T-cell (primary cell): ENCODE results near the gene LAIR2. TPM values are rescaled to one million over a fixed set of nuclear protein-coding genes. Genes with fewer than 3 reads are reported as not detected.
"Not testable (repeated sequence)": the region's sequence is repeated elsewhere in the genome, so short reads cannot be mapped to it uniquely, and the experiment has no call there.

Experiments
- ATAC-seq, 4 experiments: fragments of 200-7000 bp in 3 of 4; fragments of 150-1000 bp in 1 of 4; cut with Tn5 transposase; replicated peaks in 1 of 4; 1 replicate in 3 of 4; 2 replicates in 1 of 4; pipeline ENCODE4 v1.10.0; 2021; ENCODE audit warnings: moderate library complexity in 3 of 4, mild to moderate bottlenecking in 2 of 4, moderate number of reproducible peaks in 1 of 4
- CTCF ChIA-PET, 2 donors: fragments of 300-600 bp; sonication (Branson Sonifier 250); formaldehyde crosslinking; loops; one replicate each; lab custom pipeline; 2022; ENCODE audit warnings: antibody characterized with exemption in 2 of 2; lab: Charles Lee
- POLR2A ChIA-PET, 2 donors: fragments of 300-600 bp; sonication (Branson Sonifier 250); formaldehyde crosslinking; loops; one replicate each; lab custom pipeline; 2022; ENCODE audit warnings: antibody characterized with exemption in 2 of 2; lab: Charles Lee
- DNase-seq, 35 experiments: peaks; one replicate each; pipeline versions ENCODE4 v3.0.0 to v3.0.0-alpha.2; 2013 to 2023
- H3K27ac ChIP-seq: one replicate; pipeline ENCODE4 v1.5.1; 2013; ENCODE audit warnings: low read length
- H3K27me3 ChIP-seq, 2 experiments: replicated peaks in 1 of 2; 1 replicate in 1 of 2; 2 replicates in 1 of 2; pipeline versions ENCODE4 v1.6.1 to v1.7.0; 2013; ENCODE audit warnings: low read length in 1 of 2, mixed read lengths in 1 of 2; ENCODE audit not compliant: control insufficient read depth in 2 of 2, insufficient read depth in 2 of 2; ENCODE audit errors: extremely low read depth in 1 of 2
- H3K36me3 ChIP-seq, 2 donors: 1 replicate in 1 of 2; 2 replicates in 1 of 2; pipeline versions ENCODE4 v1.6.1 to v1.7.0; 2013; ENCODE audit warnings: low read length in 1 of 2; ENCODE audit not compliant: control insufficient read depth in 2 of 2, insufficient read depth in 1 of 2; ENCODE audit errors: extremely low read depth in 1 of 2
- H3K4me1 ChIP-seq, 2 experiments: 1 replicate in 1 of 2; 2 replicates in 1 of 2; pipeline versions ENCODE4 v1.6.1 to v1.7.0; 2013; ENCODE audit warnings: low read length in 2 of 2, mixed read lengths in 1 of 2; ENCODE audit not compliant: insufficient read depth in 2 of 2, control insufficient read depth in 1 of 2; ENCODE audit errors: extremely low read depth in 1 of 2
- H3K4me3 ChIP-seq, 2 donors: 1 replicate in 1 of 2; 2 replicates in 1 of 2; pipeline versions ENCODE4 v1.5.1 to v1.7.0; 2013; ENCODE audit warnings: mild to moderate bottlenecking in 2 of 2, low read length in 1 of 2, moderate library complexity in 1 of 2; ENCODE audit not compliant: control insufficient read depth in 1 of 2; ENCODE audit errors: extremely low read depth in 1 of 2
- H3K9me3 ChIP-seq: 2 replicates; pipeline ENCODE4 v1.7.0; 2013
- H3K27ac Mint-ChIP-seq, 2 donors: one replicate each; pipeline ENCODE4 v1.8.0; 2020 to 2021; ENCODE audit warnings: mild to moderate bottlenecking in 2 of 2, mixed read lengths in 2 of 2
- H3K27me3 Mint-ChIP-seq, 2 donors: one replicate each; pipeline ENCODE4 v1.8.0; 2021 to 2022; ENCODE audit warnings: mixed read lengths in 2 of 2
- H3K36me3 Mint-ChIP-seq: one replicate; pipeline ENCODE4 v1.8.0; 2021; ENCODE audit warnings: mixed read lengths
- H3K4me1 Mint-ChIP-seq, 3 donors: one replicate each; pipeline ENCODE4 v1.8.0; 2020 to 2022; ENCODE audit warnings: mixed read lengths in 3 of 3, mild to moderate bottlenecking in 1 of 3
- H3K4me3 Mint-ChIP-seq, 3 donors: one replicate each; pipeline ENCODE4 v1.8.0; 2020 to 2022; ENCODE audit warnings: mild to moderate bottlenecking in 3 of 3, mixed read lengths in 3 of 3, moderate library complexity in 3 of 3
- H3K9me3 Mint-ChIP-seq, 3 donors: one replicate each; pipeline ENCODE4 v1.8.0; 2020 to 2022; ENCODE audit warnings: mixed read lengths in 3 of 3
- WGBS: methylation state at CpG from one replicate; pipeline ENCODE4 v1.1.5; 2013; ENCODE audit warnings: missing lambda C conversion rate; ENCODE audit not compliant: insufficient coverage; 5-methylcytosine and 5-hydroxymethylcytosine counted together
- total RNA-seq, 35 experiments: library from RNA in 6 of 35; stranded (reverse) in 6 of 35; fragments of 120-200 nt in 1 of 35; gene quantifications; one replicate each; pipeline versions ENCODE4 v1.2.1 to v1.2.4 and lab custom pipeline; 2013 to 2026

LAIR2 gene
- total RNA-seq, 5 donors from 2014 or later (not counting 1 experiment from before 2014, with no cell fraction given) = 0.49 to 16.7 (median 1.3) TPM

GRCh38 chr19:54508487-54508886 is 5.9 kb downstream of the LAIR2 start:
- H3K4me1 ChIP-seq = peaks cover 2 to 40% of the 10 kb centered on the region in 2 experiments
- Mint-ChIP-seq H3K27me3 (peaks cover 0 to 36% of the 10 kb centered on the region in 2 donors), H3K4me3 (peak overlapping the region in 1 of 3 donors; percentile 45), H3K4me1 (peaks cover 12 to 24% (median 24%) of the 10 kb centered on the region in 3 donors)
- CTCF ChIA-PET, DNase-seq, H3K27ac ChIP-seq, ATAC-seq, H3K36me3 ChIP-seq, H3K27ac Mint-ChIP-seq, H3K9me3 ChIP-seq, POLR2A ChIA-PET, H3K4me3 ChIP-seq, H3K36me3 Mint-ChIP-seq, H3K27me3 ChIP-seq, H3K9me3 Mint-ChIP-seq: not testable (repeated sequence)
- no CpG with 5 or more reads among the region's 3 CpGs for WGBS

DNA sequence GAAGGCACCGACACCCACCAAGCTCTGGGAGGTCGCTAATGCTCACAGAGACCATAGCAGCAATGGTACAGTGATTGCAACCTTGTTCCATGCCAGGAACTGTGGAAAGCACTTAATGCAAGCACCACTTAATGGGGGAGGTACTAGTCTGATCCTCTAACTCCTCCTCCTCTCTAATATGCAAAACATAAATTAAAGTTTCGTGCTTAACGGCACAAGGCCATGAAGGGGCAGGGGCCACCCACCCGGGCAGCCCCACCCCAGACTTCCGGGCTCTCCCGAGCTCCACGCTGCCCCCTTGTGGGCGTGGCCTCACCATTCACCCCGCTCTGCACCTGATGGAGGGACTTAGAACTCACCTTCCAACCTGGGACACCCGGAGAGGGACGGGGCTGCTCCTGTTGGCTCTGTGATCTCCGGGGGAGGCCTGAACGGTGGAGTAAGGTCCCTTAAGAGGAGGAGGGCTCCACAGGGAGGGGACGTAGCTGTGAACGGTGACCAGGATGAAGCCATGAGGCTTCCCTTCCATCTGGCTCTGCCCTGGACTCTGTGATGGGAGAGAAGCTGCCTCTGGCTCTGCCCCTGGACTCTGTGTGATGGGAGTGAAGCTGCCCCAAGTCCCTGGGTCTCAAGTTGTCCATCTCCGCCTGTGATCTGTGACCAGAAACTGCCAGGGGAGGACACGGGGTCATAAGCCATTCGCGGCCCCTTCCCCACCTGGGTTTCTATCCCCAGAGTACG is 6.7 kb downstream of the LAIR2 start:
- POLR2A ChIA-PET, H3K9me3 ChIP-seq, H3K36me3 ChIP-seq, H3K36me3 Mint-ChIP-seq, H3K9me3 Mint-ChIP-seq, CTCF ChIA-PET, H3K27ac Mint-ChIP-seq, H3K4me3 ChIP-seq, H3K4me3 Mint-ChIP-seq, H3K27ac ChIP-seq, H3K27me3 ChIP-seq: not testable (repeated sequence)
- peaks cover 0 to 34% of the 10 kb centered on the region in 2 donors for H3K27me3 Mint-ChIP-seq
- WGBS = no CpG with 5 or more reads among the region's 21 CpGs
- peak; percentile 66 to 80 (median 78) for ATAC-seq
- DNase-seq = peak in 1 of 35 experiments; percentile 9
- peaks cover 12 to 24% (median 24%) of the 10 kb centered on the region in 3 donors for H3K4me1 Mint-ChIP-seq
- H3K4me1 ChIP-seq = peaks cover 2 to 40% of the 10 kb centered on the region in 2 experiments

DNA sequence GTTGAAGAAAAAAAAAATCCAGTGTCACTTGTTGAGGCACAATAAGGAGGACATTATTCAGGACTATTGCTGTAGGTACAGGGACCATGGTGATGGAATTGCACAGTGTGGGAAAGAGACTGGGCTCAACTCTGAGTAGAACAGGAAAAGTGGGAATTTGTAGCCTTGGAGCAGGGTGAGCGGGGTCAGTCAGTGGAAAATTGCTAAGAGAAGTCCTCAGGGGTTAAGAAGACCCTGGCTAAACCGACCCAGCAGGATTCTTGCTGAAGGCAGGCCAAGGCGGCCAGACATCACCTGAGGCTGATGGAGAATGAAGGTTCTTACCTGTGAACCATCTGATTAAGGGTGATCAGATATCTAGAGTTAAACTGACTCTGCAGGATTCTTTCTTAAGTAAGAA is 12.5 kb downstream of the LAIR2 start:
- Mint-ChIP-seq H3K4me1 (peaks cover 6 to 9% (median 8%) of the 10 kb centered on the region in 3 donors), H3K4me3 (no peak overlapping the region), H3K9me3 (peaks cover 0 to 5% (median 4%) of the 10 kb centered on the region in 3 donors), H3K27ac (no peak overlapping the region), H3K36me3 (no peaks in the 10 kb centered on the region), H3K27me3 (peaks cover 12 to 33% of the 10 kb centered on the region in 2 donors)
- Histone ChIP-seq H3K36me3 (no peaks in the 10 kb centered on the region), H3K9me3 (no peaks in the 10 kb centered on the region), H3K27me3 (peaks cover 0 to 13% of the 10 kb centered on the region in 2 experiments), H3K4me3 (no peak overlapping the region), H3K4me1 (peaks cover 0 to 5% of the 10 kb centered on the region in 2 experiments), H3K27ac (no peak overlapping the region)
- ATAC-seq (no peak), DNase-seq (no peak)
- ChIA-PET CTCF (no interaction called here), POLR2A (no interaction called here)
- WGBS = 69% methylated on average over 3 of the region's 3 CpGs

- H3K4me3 Mint-ChIP-seq = no peak overlapping the region
- H3K27ac ChIP-seq = no peak overlapping the region
- WGBS = 0% methylated on average over 4 of the region's 4 CpGs
- peaks cover 16 to 18% of the 10 kb centered on the region in 2 experiments for H3K4me1 ChIP-seq
- peaks cover 0 to 23% of the 10 kb centered on the region in 2 experiments for H3K27me3 ChIP-seq
- ChIA-PET POLR2A (no interaction called here), CTCF (interaction anchor here in 1 of 2 donors (0.6 kb wide), 1 partner anchor 19 kb away, joined by 3 read pairs; no protein-coding TSS in a partner anchor)
- H3K36me3 ChIP-seq = no peaks in the 10 kb centered on the region
- ATAC-seq (peak in 1 of 4 experiments; percentile 51), DNase-seq (peak in 30 of 35 experiments; percentile 5 to 75 (median 42))
- peaks cover 16 to 45% of the 10 kb centered on the region in 2 donors for H3K27me3 Mint-ChIP-seq
- peaks cover 26 to 28% (median 26%) of the 10 kb centered on the region in 3 donors for H3K4me1 Mint-ChIP-seq
- no peaks in the 10 kb centered on the region for H3K36me3 Mint-ChIP-seq
- no peaks in the 10 kb centered on the region for H3K9me3 ChIP-seq
- H3K4me3 ChIP-seq = no peak overlapping the region
- peaks cover 0 to 5% (median 4%) of the 10 kb centered on the region in 3 donors for H3K9me3 Mint-ChIP-seq
- no peak overlapping the region for H3K27ac Mint-ChIP-seq
Measured at GRCh38 chr19:54517483-54517882, 14.9 kb downstream of the LAIR2 start.

DNA sequence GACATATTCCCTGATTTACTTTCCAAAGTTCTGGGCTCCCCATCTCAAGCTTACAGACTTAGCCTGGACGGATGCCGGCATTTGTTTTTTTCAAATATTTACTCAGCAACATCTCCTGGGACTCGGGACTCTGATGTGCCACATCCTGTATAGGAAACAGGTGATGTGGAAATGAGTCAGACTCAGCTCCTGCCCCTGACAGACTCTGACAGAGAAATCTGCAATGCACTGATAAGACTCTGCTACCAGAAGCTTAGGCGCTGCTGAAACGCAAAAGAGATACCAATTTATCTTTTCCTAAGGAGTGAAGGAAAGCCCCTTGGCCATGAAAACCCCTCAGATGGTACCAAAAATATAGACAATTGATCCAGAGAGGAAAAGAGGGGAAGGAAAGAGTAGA is 16.2 kb downstream of the LAIR2 start:
- CTCF ChIA-PET = interaction anchor here in 1 of 2 donors (0.6 kb wide), 1 partner anchor 440 kb away, joined by 4 read pairs; no protein-coding TSS in a partner anchor
- DNase-seq = no peak
- Mint-ChIP-seq H3K27me3 (peaks cover 16 to 40% of the 10 kb centered on the region in 2 donors), H3K36me3 (no peaks in the 10 kb centered on the region), H3K27ac (no peak overlapping the region), H3K9me3 (peaks cover 0 to 5% (median 4%) of the 10 kb centered on the region in 3 donors), H3K4me3 (peak overlapping the region in 1 of 3 donors; percentile 14), H3K4me1 (peaks cover 31 to 35% (median 33%) of the 10 kb centered on the region in 3 donors)
- H3K27ac ChIP-seq = no peak overlapping the region
- POLR2A ChIA-PET = interaction anchor here in 1 of 2 donors (0.7 kb wide), 1 partner anchor 1121 kb away, joined by 3 read pairs; no protein-coding TSS in a partner anchor
- H3K4me3 ChIP-seq = no peak overlapping the region
- H3K36me3 ChIP-seq = no peaks in the 10 kb centered on the region
- WGBS = no CpG with 5 or more reads among the region's 5 CpGs
- no peaks in the 10 kb centered on the region for H3K9me3 ChIP-seq
- H3K27me3 ChIP-seq = peaks cover 0 to 23% of the 10 kb centered on the region in 2 experiments
- peaks cover 16 to 28% of the 10 kb centered on the region in 2 experiments for H3K4me1 ChIP-seq
- peak in 2 of 4 experiments; percentile 27 to 52 for ATAC-seq

DNA sequence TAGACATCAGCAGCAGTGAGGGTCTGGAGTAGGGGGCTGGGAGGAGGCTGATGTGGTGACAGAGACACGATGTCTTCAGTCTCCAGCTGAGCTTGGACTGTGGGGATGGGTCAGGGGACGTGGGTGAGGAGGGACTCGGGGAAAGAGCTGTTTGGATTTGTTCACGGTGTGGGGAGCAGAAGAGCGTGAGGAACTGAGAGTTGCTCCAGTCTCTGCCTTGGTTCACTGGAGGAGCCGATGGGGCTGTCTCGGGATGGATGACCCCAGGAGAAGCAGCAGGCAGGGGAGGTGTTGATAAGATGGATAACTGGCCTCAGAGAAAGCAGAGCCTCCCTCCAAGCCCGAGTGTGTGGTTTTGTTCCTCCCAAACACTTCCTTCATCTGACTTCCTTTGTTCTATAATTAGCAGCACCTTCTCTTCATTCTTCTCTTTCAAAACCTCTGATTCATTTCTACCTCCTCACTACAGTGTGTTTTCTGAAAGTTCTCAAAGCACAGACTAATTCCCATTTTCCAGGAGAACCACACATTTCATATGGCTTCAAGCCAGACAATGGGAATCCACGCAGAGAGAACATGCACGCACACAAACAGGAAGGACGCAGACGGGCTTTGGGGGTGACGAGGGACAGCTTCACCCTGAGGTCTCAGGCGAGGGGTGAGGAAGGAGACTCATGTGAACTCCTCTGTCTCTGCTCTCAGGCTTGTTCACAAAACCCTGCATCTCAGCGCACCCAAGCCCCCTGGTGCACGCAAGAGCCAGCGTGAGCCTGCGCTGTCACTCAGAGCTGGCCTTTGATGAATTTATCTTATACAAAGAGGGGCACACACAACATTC is 18.6 kb downstream of the LAIR2 start:
- Histone ChIP-seq H3K36me3 (no peaks in the 10 kb centered on the region), H3K9me3 (no peaks in the 10 kb centered on the region), H3K27ac (no peak overlapping the region), H3K4me1 (peaks cover 16 to 28% of the 10 kb centered on the region in 2 experiments), H3K27me3 (peaks cover 0 to 14% of the 10 kb centered on the region in 2 experiments), H3K4me3 (peak overlapping the region in 1 of 2 donors; percentile 36)
- WGBS = 1% methylated on average over 14 of the region's 18 CpGs
- peak in 1 of 4 experiments; percentile 29 for ATAC-seq
- Mint-ChIP-seq H3K27me3 (peaks cover 13 to 42% of the 10 kb centered on the region in 2 donors), H3K27ac (no peak overlapping the region), H3K4me3 (peak overlapping the region in 1 of 3 donors; percentile 69), H3K4me1 (peaks cover 31 to 35% (median 33%) of the 10 kb centered on the region in 3 donors), H3K9me3 (peaks cover 0 to 5% (median 4%) of the 10 kb centered on the region in 3 donors), H3K36me3 (no peaks in the 10 kb centered on the region)
- CTCF ChIA-PET = interaction anchor here in 1 of 2 donors (0.5 kb wide), 2 partner anchors 43 to 153 kb away, joined by 3 to 4 read pairs; no protein-coding TSS in a partner anchor
- DNase-seq = no peak
- POLR2A ChIA-PET = interaction anchor here in 1 of 2 donors (1.0 kb wide), 1 partner anchor 48 kb away, joined by 3 read pairs; the partner anchor contains the start of gene CDC42EP5
